ENCODE data around the gene DAO. TPM values are rescaled to one million over a fixed set of nuclear protein-coding genes. Genes with fewer than 3 reads are reported as not detected.

DAO gene
- total and polyA plus RNA-seq, 3 donors from 2014 or later, result 0.46 to 0.81 (median 0.79) TPM

DNA sequence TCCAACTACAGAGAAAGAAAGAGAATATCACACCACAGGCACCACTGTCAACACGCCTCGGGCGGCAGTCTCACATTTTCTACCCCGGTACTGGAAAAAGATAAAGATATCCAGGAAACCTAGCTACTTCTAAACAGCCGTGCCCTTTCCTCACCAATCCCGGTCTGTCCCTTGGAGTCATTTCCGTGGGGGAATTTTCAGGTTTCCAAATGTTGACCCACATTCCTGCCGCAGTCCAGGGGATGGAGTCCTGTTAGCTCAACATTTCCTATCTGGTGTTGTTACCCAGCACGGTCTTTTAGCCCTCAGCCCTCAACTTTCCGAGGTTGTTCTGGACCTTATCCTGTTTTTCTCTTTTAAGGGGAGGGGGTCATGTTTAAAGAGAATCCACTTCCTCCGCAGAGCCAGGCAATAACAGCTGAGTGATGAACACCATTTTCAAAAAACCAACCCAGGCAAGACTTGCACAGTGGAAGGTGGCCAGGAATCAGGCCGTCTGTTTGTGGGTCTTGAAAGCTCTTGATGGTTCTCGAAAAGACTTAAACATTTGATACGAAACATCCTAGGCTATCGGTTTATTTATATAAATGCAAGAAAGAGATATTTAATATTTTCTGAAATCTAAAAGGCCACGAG lies 27.1 kb upstream of the DAO start:
- Histone ChIP-seq H3K27ac (peak overlapping the region; percentile 66 to 88), H3K27me3 (no peaks in the 10 kb centered on the region), H3K4me3 (no peak overlapping the region), H3K36me3 (ENCODE audit: low read depth, missing control alignments) (no peaks in the 10 kb centered on the region), H3K9me3 (no peaks in the 10 kb centered on the region), H3K4me1 (peaks cover 32% of the 10 kb centered on the region)
- WGBS, 2 donors, result 82 to 83% methylated on average over 16 of the region's 16 CpGs
- no peak for DNase-seq
- intact Hi-C loops (cut with DNase I; ENCODE audit: low total_unique reads), result loop anchor here (10.0 kb wide), 1 partner anchor 188 kb away; no protein-coding TSS in a partner anchor
- TF ChIP-seq CTCF (IDR thresholded peaks at IDR 0.05) (no peak), POLR2A (IDR thresholded peaks at IDR 0.05) (no peak)

DNA sequence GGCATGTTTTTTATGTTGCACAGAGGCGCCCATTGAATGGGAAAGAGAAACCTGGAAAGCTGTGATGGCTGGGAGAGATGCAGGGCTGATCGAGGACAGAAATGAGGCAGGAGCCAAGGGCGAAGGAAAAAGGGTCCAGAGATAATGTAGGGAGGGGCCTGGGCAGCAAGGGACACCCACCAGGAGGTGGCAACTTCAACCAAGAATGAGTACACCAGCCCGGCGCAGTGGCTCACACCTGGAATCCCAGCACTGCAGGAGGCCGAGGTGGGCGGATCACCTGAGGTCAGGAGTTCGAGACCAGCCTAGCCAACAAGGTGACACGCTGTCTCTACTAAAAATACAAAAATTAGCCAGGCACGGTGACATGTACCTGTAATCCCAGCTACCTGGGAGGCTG lies 26.5 kb upstream of the DAO start:
- no peak for DNase-seq
- peaks cover 34% of the 10 kb centered on the region for H3K4me1 ChIP-seq
- intact Hi-C loops (cut with DNase I; ENCODE audit: low total_unique reads), result loop anchor here (10.0 kb wide), 1 partner anchor 189 kb away; no protein-coding TSS in a partner anchor

DNA sequence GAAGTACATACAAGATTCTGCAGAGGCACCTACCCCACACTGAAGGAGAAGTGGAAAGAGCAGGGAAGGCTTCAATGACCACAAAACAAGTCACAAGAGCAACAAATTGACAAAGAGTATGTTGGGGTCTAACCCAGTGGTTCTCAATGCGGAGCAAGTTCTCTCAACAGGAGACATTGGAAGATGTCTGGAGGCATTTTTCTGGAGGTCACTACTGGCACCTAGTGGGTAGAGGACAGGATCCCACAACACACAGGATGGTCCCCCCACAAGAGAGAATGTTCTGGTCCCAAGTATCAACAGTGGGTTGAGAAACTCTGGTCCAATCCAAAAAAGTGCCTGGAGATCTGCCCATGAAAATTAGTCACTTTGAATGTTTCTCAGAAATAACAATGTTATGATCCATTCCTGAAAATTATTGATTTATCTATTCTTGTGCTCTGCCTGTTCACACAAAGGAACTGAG lies 25.9 kb upstream of the DAO start:
- intact Hi-C loops (cut with DNase I; ENCODE audit: low total_unique reads), result loop anchor here (10.0 kb wide), 1 partner anchor 189 kb away; no protein-coding TSS in a partner anchor
- Histone ChIP-seq H3K27ac (peak overlapping the region; percentile 66 to 88), H3K9me3 (no peaks in the 10 kb centered on the region), H3K4me1 (peaks cover 40% of the 10 kb centered on the region), H3K27me3 (no peaks in the 10 kb centered on the region), H3K36me3 (ENCODE audit: low read depth, missing control alignments) (no peaks in the 10 kb centered on the region), H3K4me3 (no peak overlapping the region)
- WGBS, 2 donors, result 60 to 65% methylated on average over 1 of the region's 1 CpG
- peak in 1 of 3 experiments; percentile 18 for TF ChIP-seq CTCF (IDR thresholded peaks at IDR 0.05)
- TF ChIP-seq POLR2A (IDR thresholded peaks at IDR 0.05), result no peak
- DNase-seq, result peak; percentile 43

More for the DNA sequence above, 26.5 kb upstream of the DAO start:
- TF ChIP-seq CTCF (IDR thresholded peaks at IDR 0.05), result no peak
- TF ChIP-seq POLR2A (IDR thresholded peaks at IDR 0.05), result no peak
- Histone ChIP-seq H3K4me3 (no peak overlapping the region), H3K27ac (peak overlapping the region; percentile 66 to 88), H3K36me3 (ENCODE audit: low read depth, missing control alignments) (no peaks in the 10 kb centered on the region), H3K9me3 (no peaks in the 10 kb centered on the region), H3K27me3 (no peaks in the 10 kb centered on the region)
- WGBS, 2 donors, result 84 to 88% methylated on average over 10 of the region's 10 CpGs

GRCh38 chr12:108854451-108855283 lies 25.2 kb upstream of the DAO start:
- H3K4me3 ChIP-seq, result no peak overlapping the region
- H3K27ac ChIP-seq, result peak overlapping the region; percentile 66 to 88
- intact Hi-C loops (cut with DNase I; ENCODE audit: low total_unique reads), result loop anchor here (10.0 kb wide), 1 partner anchor 190 kb away; no protein-coding TSS in a partner anchor
- H3K27me3 ChIP-seq, result no peaks in the 10 kb centered on the region
- TF ChIP-seq POLR2A (IDR thresholded peaks at IDR 0.05) (no peak), CTCF (IDR thresholded peaks at IDR 0.05) (no peak)
- H3K9me3 ChIP-seq, result no peaks in the 10 kb centered on the region
- 58 to 59% methylated on average over 13 of the region's 13 CpGs for WGBS, 2 donors
- peak; percentile 42 for DNase-seq
- H3K36me3 ChIP-seq (ENCODE audit: low read depth, missing control alignments), result no peaks in the 10 kb centered on the region
- H3K4me1 ChIP-seq, result peaks cover 37% of the 10 kb centered on the region

All from testis (tissue), 3 donors.